Activated CD4-positive, alpha-beta T cell treated with anti-CD3 and anti-CD28 coated beads, Interleukin-2, amount 10 ng/mL, durations not matched to agents 7 days and 5 days (primary cell): ENCODE data around the gene ATP1A4. TPM values are rescaled to one million over a fixed set of nuclear protein-coding genes. Genes with fewer than 3 reads are reported as not detected.

Experiments
- CTCF ChIA-PET: fragments of 350-600 bp; sonication (Branson Sonifier 250); formaldehyde crosslinking; loops from one replicate; lab custom pipeline; 2021; ENCODE audit warnings: antibody characterized with exemption; lab: Charles Lee
- POLR2A ChIA-PET: fragments of 350-600 bp; sonication (Branson Sonifier 250); formaldehyde crosslinking; loops from one replicate; lab custom pipeline; 2021; ENCODE audit warnings: antibody characterized with exemption; lab: Charles Lee
- DNase-seq: peaks from one replicate; pipeline ENCODE4 v3.0.0-alpha.2; 2020
- H3K27ac Mint-ChIP-seq: one replicate; pipeline ENCODE4 v1.8.0; 2021; ENCODE audit warnings: mild to moderate bottlenecking, moderate library complexity, mixed read lengths
- H3K27me3 Mint-ChIP-seq: one replicate; pipeline ENCODE4 v1.8.0; 2021; ENCODE audit warnings: mixed read lengths
- H3K36me3 Mint-ChIP-seq: one replicate; pipeline ENCODE4 v1.8.0; 2021; ENCODE audit warnings: low read depth, mixed read lengths
- H3K4me1 Mint-ChIP-seq: one replicate; pipeline ENCODE4 v1.8.0; 2021; ENCODE audit warnings: mixed read lengths
- H3K4me3 Mint-ChIP-seq: one replicate; pipeline ENCODE4 v1.8.0; 2021; ENCODE audit warnings: mild to moderate bottlenecking, moderate library complexity, mixed read lengths
- H3K9me3 Mint-ChIP-seq: one replicate; pipeline ENCODE4 v1.8.0; 2021; ENCODE audit warnings: mixed read lengths
- total RNA-seq, 2 experiments: library from RNA; stranded (reverse); gene quantifications; one replicate each; pipeline ENCODE4 v1.2.3, GENCODE V29; 2021

ATP1A4 gene
- total RNA-seq, 2 experiments from 2014 or later = not detected

- DNase-seq = no peak
- Mint-ChIP-seq H3K27me3 (peaks cover 15% of the 10 kb centered on the region), H3K27ac (no peak overlapping the region), H3K9me3 (no peaks in the 10 kb centered on the region), H3K4me1 (peaks cover 10% of the 10 kb centered on the region), H3K4me3 (no peak overlapping the region), H3K36me3 (no peaks in the 10 kb centered on the region)
- ChIA-PET CTCF (interaction anchor here (0.8 to 1.6 kb wide), 3 partner anchors 29 to 84 kb away, joined by 3 read pairs; no protein-coding TSS in a partner anchor), POLR2A (no interaction called here)
These were observed 18.4 kb downstream of the ATP1A4 start for GRCh38 chr1:160169553-160170399.

GRCh38 chr1:160171354-160171753 lies 20.0 kb downstream of the ATP1A4 start:
- ChIA-PET POLR2A (no interaction called here), CTCF (interaction anchor here (1.1 kb wide), 1 partner anchor 113 kb away, joined by 3 read pairs; no protein-coding TSS in a partner anchor)
- H3K4me1 Mint-ChIP-seq = peaks cover 10% of the 10 kb centered on the region
- H3K27me3 Mint-ChIP-seq = peaks cover 14% of the 10 kb centered on the region
- no peaks in the 10 kb centered on the region for H3K36me3 Mint-ChIP-seq
- no peaks in the 10 kb centered on the region for H3K9me3 Mint-ChIP-seq
- no peak overlapping the region for H3K27ac Mint-ChIP-seq
- DNase-seq = no peak
- no peak overlapping the region for H3K4me3 Mint-ChIP-seq

- ChIA-PET CTCF (interaction anchor here (1.0 to 1.3 kb wide), 3 partner anchors 27 to 120 kb away, joined by 3 to 4 read pairs (median 3); no protein-coding TSS in a partner anchor), POLR2A (no interaction called here)
- Mint-ChIP-seq H3K4me3 (no peak overlapping the region), H3K27me3 (peaks cover 12% of the 10 kb centered on the region), H3K36me3 (no peaks in the 10 kb centered on the region), H3K27ac (no peak overlapping the region), H3K9me3 (no peaks in the 10 kb centered on the region), H3K4me1 (peaks cover 10% of the 10 kb centered on the region)
- DNase-seq = no peak
These were observed 20.6 kb downstream of the ATP1A4 start for GRCh38 chr1:160171980-160172379.

GRCh38 chr1:160177231-160177630 lies 25.8 kb downstream of the ATP1A4 start:
- Mint-ChIP-seq H3K27ac (no peak overlapping the region), H3K4me1 (peaks cover 1% of the 10 kb centered on the region), H3K4me3 (no peak overlapping the region), H3K27me3 (peaks cover 20% of the 10 kb centered on the region), H3K36me3 (no peaks in the 10 kb centered on the region), H3K9me3 (no peaks in the 10 kb centered on the region)
- CTCF ChIA-PET = interaction anchor here (1.0 kb wide), 1 partner anchor 43 kb away, joined by 3 read pairs; no protein-coding TSS in a partner anchor
- POLR2A ChIA-PET = no interaction called here
- no peak for DNase-seq

- no peak for DNase-seq
- H3K9me3 Mint-ChIP-seq = no peaks in the 10 kb centered on the region
- ChIA-PET CTCF (interaction anchor here (1.0 to 1.4 kb wide), 2 partner anchors 14 to 42 kb away, joined by 3 read pairs; no protein-coding TSS in a partner anchor), POLR2A (no interaction called here)
- H3K36me3 Mint-ChIP-seq = no peaks in the 10 kb centered on the region
- no peak overlapping the region for H3K4me3 Mint-ChIP-seq
- peaks cover 1% of the 10 kb centered on the region for H3K4me1 Mint-ChIP-seq
- H3K27me3 Mint-ChIP-seq = peaks cover 17% of the 10 kb centered on the region
- no peak overlapping the region for H3K27ac Mint-ChIP-seq
These were observed 26.3 kb downstream of the ATP1A4 start for GRCh38 chr1:160177667-160178066.

- Mint-ChIP-seq H3K4me3 (no peak overlapping the region), H3K9me3 (no peaks in the 10 kb centered on the region), H3K27me3 (peaks cover 13% of the 10 kb centered on the region), H3K36me3 (no peaks in the 10 kb centered on the region), H3K27ac (no peak overlapping the region), H3K4me1 (no peaks in the 10 kb centered on the region)
- ChIA-PET CTCF (interaction anchor here (1.4 kb wide), 1 partner anchor 13 kb away, joined by 3 read pairs; no protein-coding TSS in a partner anchor), POLR2A (no interaction called here)
- DNase-seq = no peak
These were observed 27.3 kb downstream of the ATP1A4 start for GRCh38 chr1:160178731-160179130.

GRCh38 chr1:160179336-160179735 lies 27.9 kb downstream of the ATP1A4 start:
- ChIA-PET POLR2A (no interaction called here), CTCF (interaction anchor here (1.4 kb wide), 1 partner anchor 13 kb away, joined by 3 read pairs; no protein-coding TSS in a partner anchor)
- Mint-ChIP-seq H3K4me3 (no peak overlapping the region), H3K27ac (no peak overlapping the region), H3K36me3 (no peaks in the 10 kb centered on the region), H3K9me3 (no peaks in the 10 kb centered on the region), H3K4me1 (no peaks in the 10 kb centered on the region), H3K27me3 (peaks cover 12% of the 10 kb centered on the region)
- DNase-seq = no peak

- no peak overlapping the region for H3K4me3 Mint-ChIP-seq
- no peaks in the 10 kb centered on the region for H3K9me3 Mint-ChIP-seq
- H3K36me3 Mint-ChIP-seq = no peaks in the 10 kb centered on the region
- ChIA-PET CTCF (interaction anchor here (1.2 kb wide), 1 partner anchor 13 kb away, joined by 3 read pairs; no protein-coding TSS in a partner anchor), POLR2A (no interaction called here)
- H3K27me3 Mint-ChIP-seq = peaks cover 7% of the 10 kb centered on the region
- H3K4me1 Mint-ChIP-seq = no peaks in the 10 kb centered on the region
- H3K27ac Mint-ChIP-seq = no peak overlapping the region
- DNase-seq = no peak
These were observed 34.8 kb downstream of the ATP1A4 start for GRCh38 chr1:160186246-160186645.

- Mint-ChIP-seq H3K4me3 (no peak overlapping the region), H3K36me3 (no peaks in the 10 kb centered on the region), H3K27me3 (peaks cover 7% of the 10 kb centered on the region), H3K9me3 (no peaks in the 10 kb centered on the region), H3K4me1 (no peaks in the 10 kb centered on the region), H3K27ac (no peak overlapping the region)
- ChIA-PET POLR2A (no interaction called here), CTCF (interaction anchor here (1.2 kb wide), 1 partner anchor 13 kb away, joined by 3 read pairs; no protein-coding TSS in a partner anchor)
- no peak for DNase-seq
These were observed 35.3 kb downstream of the ATP1A4 start for GRCh38 chr1:160186729-160187128.

GRCh38 chr1:160187407-160187806 lies 36.0 kb downstream of the ATP1A4 start:
- no peak overlapping the region for H3K27ac Mint-ChIP-seq
- H3K4me3 Mint-ChIP-seq = no peak overlapping the region
- CTCF ChIA-PET = no interaction called here
- peaks cover 7% of the 10 kb centered on the region for H3K27me3 Mint-ChIP-seq
- H3K4me1 Mint-ChIP-seq = no peaks in the 10 kb centered on the region
- POLR2A ChIA-PET = interaction anchor here (0.6 kb wide), 1 partner anchor 11 kb away, joined by 3 read pairs; no protein-coding TSS in a partner anchor
- H3K9me3 Mint-ChIP-seq = no peaks in the 10 kb centered on the region
- no peaks in the 10 kb centered on the region for H3K36me3 Mint-ChIP-seq
- DNase-seq = no peak

- H3K4me3 Mint-ChIP-seq = no peak overlapping the region
- DNase-seq = no peak
- H3K9me3 Mint-ChIP-seq = no peaks in the 10 kb centered on the region
- CTCF ChIA-PET = interaction anchor here (1.6 kb wide), 1 partner anchor 104 kb away, joined by 4 read pairs; no protein-coding TSS in a partner anchor
- no peaks in the 10 kb centered on the region for H3K4me1 Mint-ChIP-seq
- H3K27ac Mint-ChIP-seq = no peak overlapping the region
- POLR2A ChIA-PET = no interaction called here
- no peaks in the 10 kb centered on the region for H3K36me3 Mint-ChIP-seq
- peaks cover 5% of the 10 kb centered on the region for H3K27me3 Mint-ChIP-seq
These were observed 36.9 kb downstream of the ATP1A4 start for GRCh38 chr1:160188341-160188740.

GRCh38 chr1:160189649-160190625 lies 38.5 kb downstream of the ATP1A4 start, which contains the start of gene CASQ1:
Gene CASQ1, plus strand, starts transcription at chr1:160190575. Its CDS starts 177 bp downstream, at chr1:160190752.
- POLR2A ChIA-PET = no interaction called here
- Mint-ChIP-seq H3K4me3 (no peak within 1 kb of the TSS), H3K9me3 (no peaks in the 10 kb centered on the region), H3K36me3 (no peaks in the 10 kb centered on the region), H3K4me1 (no peaks in the 10 kb centered on the region), H3K27me3 (peaks cover 4% of the 10 kb centered on the region), H3K27ac (no peak within 1 kb of the TSS)
- DNase-seq = no peak
- CTCF ChIA-PET = interaction anchor here (0.5 to 1.8 kb wide), 5 partner anchors 17 to 182 kb away, joined by 3 to 5 read pairs (median 3); no protein-coding TSS in a partner anchor
